GM19468 (cell line): ENCODE data around the gene INSYN2B.

Source experiments
- ATAC-seq: cut with Tn5 transposase; IDR thresholded peaks from one replicate; pipeline ENCODE4 v1.9.1; 2021; ENCODE audit warnings: mild to moderate bottlenecking, moderate library complexity, moderate number of reproducible peaks; ENCODE audit not compliant: unreplicated experiment; ENCODE audit errors: extremely low read depth

Gene INSYN2B

GRCh38 chr5:169901896-169902295 is 78.4 kb downstream of the INSYN2B start:
- no peak for ATAC-seq

- no peak for ATAC-seq
Observed at GRCh38 chr5:169897481-169897880, 82.8 kb downstream of the INSYN2B start.

- no peak for ATAC-seq
Observed at GRCh38 chr5:169895926-169896325, 84.4 kb downstream of the INSYN2B start.

GRCh38 chr5:169893571-169893970 is 86.7 kb downstream of the INSYN2B start:
- no peak for ATAC-seq

- ATAC-seq, result no peak
Observed at GRCh38 chr5:169893010-169893409, 87.3 kb downstream of the INSYN2B start.

- ATAC-seq, result no peak
Observed at GRCh38 chr5:169889572-169889971, 90.7 kb downstream of the INSYN2B start.

- no peak for ATAC-seq
Observed at GRCh38 chr5:169886677-169887076, 93.6 kb downstream of the INSYN2B start.

- ATAC-seq, result no peak
Observed at GRCh38 chr5:169886033-169886432, 94.3 kb downstream of the INSYN2B start.

- no peak for ATAC-seq
Observed at GRCh38 chr5:169881702-169882303, 98.5 kb downstream of the INSYN2B start.

GRCh38 chr5:169880785-169881184 is 99.5 kb downstream of the INSYN2B start:
- no peak for ATAC-seq

GRCh38 chr5:169880012-169880663 is 100.2 kb downstream of the INSYN2B start:
- no peak for ATAC-seq

GRCh38 chr5:169876386-169876785 is 103.9 kb downstream of the INSYN2B start:
- no peak for ATAC-seq

GRCh38 chr5:169875731-169876130 is 104.6 kb downstream of the INSYN2B start:
- ATAC-seq, result no peak

GRCh38 chr5:169875091-169875728 is 105.1 kb downstream of the INSYN2B start:
- no peak for ATAC-seq

- ATAC-seq, result no peak
Observed at GRCh38 chr5:169874621-169875020, 105.7 kb downstream of the INSYN2B start.

GRCh38 chr5:169873642-169874041 is 106.7 kb downstream of the INSYN2B start:
- ATAC-seq, result no peak

- ATAC-seq, result no peak
Observed at GRCh38 chr5:169871826-169872490, 108.3 kb downstream of the INSYN2B start.

- ATAC-seq, result no peak
Observed at GRCh38 chr5:169870211-169870610, 110.1 kb downstream of the INSYN2B start.

GRCh38 chr5:169869066-169869465 is 111.2 kb downstream of the INSYN2B start:
- no peak for ATAC-seq

- no peak for ATAC-seq
Observed at GRCh38 chr5:169867347-169867746, 112.9 kb downstream of the INSYN2B start.

- no peak for ATAC-seq
Observed at GRCh38 chr5:169864483-169864882, 115.8 kb downstream of the INSYN2B start.
